Transverse colon (tissue), 4 donors: ENCODE results near the gene S100A14.

ENCODE experiments used
- POLR2A ChIP-seq: fragments of 450-650 bp; IDR thresholded peaks from one replicate; pipeline ENCODE4 v1.6.1; 2016; ENCODE audit warnings: antibody characterized with exemption, mild to moderate bottlenecking, moderate library complexity
- POLR2AphosphoS5 ChIP-seq, 3 donors: sonication (generic); formaldehyde crosslinking; IDR thresholded peaks; one replicate each; pipeline ENCODE4 v1.6.1; 2016; ENCODE audit warnings: antibody characterized with exemption in 3 of 3
- TF ChIP-seq, protein P1 (sequence below), 5 experiments: fragments of 200-600 bp in 3 of 5; fragments of 450-650 bp in 2 of 5; sonication (generic) in 3 of 5; IDR thresholded peaks; 1 replicate in 2 of 5; 2 replicates in 3 of 5; pipeline ENCODE4 v1.5.1; 2016 to 2017; ENCODE audit warnings: antibody characterized with exemption in 5 of 5, inconsistent platforms in 3 of 5, mild to moderate bottlenecking in 2 of 5, moderate library complexity in 1 of 5

DNA sequence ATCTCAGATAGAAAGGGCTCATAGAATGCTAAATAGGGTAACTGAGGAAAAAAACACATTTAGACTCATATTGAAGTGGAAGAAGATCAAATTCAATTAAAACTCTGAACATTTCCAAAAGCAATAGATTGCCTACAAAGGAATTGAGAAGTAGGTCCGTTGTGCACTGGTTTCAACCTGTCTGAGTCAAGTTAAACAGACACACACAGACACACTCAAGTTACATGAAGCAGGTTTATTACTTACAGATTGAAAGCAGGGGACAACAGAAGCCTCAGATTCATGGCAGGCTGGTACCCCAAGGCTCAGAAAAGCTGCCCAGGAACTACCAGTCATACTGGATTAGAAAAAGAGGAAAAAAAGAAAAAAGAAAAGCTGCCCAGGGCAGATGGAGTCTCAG lies 29.8 kb downstream of the S100A14 start:
- TF ChIP-seq POLR2A: no peak
- TF ChIP-seq, protein P1, sequence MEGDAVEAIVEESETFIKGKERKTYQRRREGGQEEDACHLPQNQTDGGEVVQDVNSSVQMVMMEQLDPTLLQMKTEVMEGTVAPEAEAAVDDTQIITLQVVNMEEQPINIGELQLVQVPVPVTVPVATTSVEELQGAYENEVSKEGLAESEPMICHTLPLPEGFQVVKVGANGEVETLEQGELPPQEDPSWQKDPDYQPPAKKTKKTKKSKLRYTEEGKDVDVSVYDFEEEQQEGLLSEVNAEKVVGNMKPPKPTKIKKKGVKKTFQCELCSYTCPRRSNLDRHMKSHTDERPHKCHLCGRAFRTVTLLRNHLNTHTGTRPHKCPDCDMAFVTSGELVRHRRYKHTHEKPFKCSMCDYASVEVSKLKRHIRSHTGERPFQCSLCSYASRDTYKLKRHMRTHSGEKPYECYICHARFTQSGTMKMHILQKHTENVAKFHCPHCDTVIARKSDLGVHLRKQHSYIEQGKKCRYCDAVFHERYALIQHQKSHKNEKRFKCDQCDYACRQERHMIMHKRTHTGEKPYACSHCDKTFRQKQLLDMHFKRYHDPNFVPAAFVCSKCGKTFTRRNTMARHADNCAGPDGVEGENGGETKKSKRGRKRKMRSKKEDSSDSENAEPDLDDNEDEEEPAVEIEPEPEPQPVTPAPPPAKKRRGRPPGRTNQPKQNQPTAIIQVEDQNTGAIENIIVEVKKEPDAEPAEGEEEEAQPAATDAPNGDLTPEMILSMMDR (IDR thresholded peaks at IDR 0.05): no peak
- TF ChIP-seq POLR2AphosphoS5 (IDR thresholded peaks at IDR 0.05): no peak
